SU-DHL-6 (cell line): Measurements from ENCODE around the gene NCAM2.
A peak's percentile ranks its signal among the peaks of the same experiment; 100 is the strongest.

ENCODE experiments used
- H2AFZ ChIP-seq: fragments of 200-600 bp; sonication (generic); 2 replicates; pipeline ENCODE4 v1.6.1; 2014; ENCODE audit warnings: low read depth, mild to moderate bottlenecking, moderate library complexity, mixed read lengths, antibody characterized with exemption, low read length; ENCODE audit not compliant: severe bottlenecking
- H3F3A ChIP-seq: fragments of 200-600 bp; shearing (Covaris generic); 2 replicates; pipeline ENCODE4 v1.6.0; 2016; ENCODE audit warnings: antibody characterized with exemption, mild to moderate bottlenecking; ENCODE audit not compliant: insufficient read depth
- H3K27ac ChIP-seq: fragments of 200-600 bp; sonication (generic); 2 replicates; pipeline ENCODE4 v1.5.1; 2016; ENCODE audit warnings: low read depth, mild to moderate bottlenecking, low read length, moderate library complexity, mixed read lengths
- H3K27me3 ChIP-seq: fragments of 200-600 bp; sonication (generic), shearing (Covaris generic); 2 replicates; pipeline ENCODE4 v1.6.0; 2014; ENCODE audit warnings: mild to moderate bottlenecking, low read length
- H3K36me3 ChIP-seq: fragments of 200-600 bp; sonication (generic); 2 replicates; pipeline ENCODE4 v1.6.1; 2014; ENCODE audit warnings: mild to moderate bottlenecking, low read length, mixed read lengths
- H3K4me2 ChIP-seq: fragments of 300-600, 200-600 bp; shearing (Covaris generic), sonication (generic); 2 replicates; pipeline ENCODE4 v1.6.0; 2014; ENCODE audit warnings: low read length, low read depth, mild to moderate bottlenecking; ENCODE audit not compliant: poor library complexity, severe bottlenecking
- H3K4me3 ChIP-seq: fragments of 200-600 bp; sonication (generic); 2 replicates; pipeline ENCODE4 v1.5.1; 2014; ENCODE audit warnings: antibody characterized with exemption, low read length, mild to moderate bottlenecking, mixed read lengths; ENCODE audit not compliant: insufficient read depth, poor library complexity, severe bottlenecking
- H3K79me2 ChIP-seq: fragments of 200-600 bp; sonication (generic); 2 replicates; pipeline ENCODE4 v1.6.1; 2014; ENCODE audit warnings: mild to moderate bottlenecking, low read length, moderate library complexity; ENCODE audit not compliant: insufficient read depth
- H3K9ac ChIP-seq: fragments of 200-600 bp; sonication (generic); 2 replicates; pipeline ENCODE4 v1.7.0; 2014; ENCODE audit warnings: mild to moderate bottlenecking, low read length
- H3K9me2 ChIP-seq: fragments of 200-600 bp; sonication (generic); replicated peaks from 2 replicates; pipeline ENCODE4 v1.6.1; 2014; ENCODE audit warnings: low read length; ENCODE audit not compliant: insufficient read depth
- H3K9me3 ChIP-seq: fragments of 200-600 bp; sonication (generic); 2 replicates; pipeline ENCODE4 v1.6.1; 2014; ENCODE audit warnings: low read length, mixed read lengths; ENCODE audit not compliant: insufficient read depth
- H4K20me1 ChIP-seq: fragments of 200-600 bp; sonication (generic); 2 replicates; pipeline ENCODE4 v1.6.1; 2014; ENCODE audit warnings: low read depth, mild to moderate bottlenecking, antibody characterized with exemption, low read length, moderate library complexity, mixed read lengths
- CTCF ChIP-seq: fragments of 200-600 bp; sonication (generic); IDR thresholded peaks from one replicate; pipeline ENCODE4 v1.5.1; 2017; ENCODE audit warnings: antibody characterized with exemption, mild to moderate bottlenecking, low read length, moderate library complexity; ENCODE audit not compliant: insufficient read depth, poor library complexity, severe bottlenecking
- EZH2phosphoT487 ChIP-seq: fragments of 200-600 bp; sonication (generic), shearing (Covaris generic); conservative IDR thresholded peaks from 2 replicates; pipeline ENCODE4 v1.6.1; 2018; ENCODE audit warnings: mild to moderate bottlenecking, antibody characterized with exemption, low read length, moderate library complexity, mixed read lengths

Gene NCAM2

GRCh38 chr21:21458124-21458631 is 460.0 kb downstream of the NCAM2 start:
- TF ChIP-seq CTCF, result no peak
- TF ChIP-seq EZH2phosphoT487, result no peak
- Histone ChIP-seq H4K20me1 (no peaks in the 10 kb centered on the region), H3K4me2 (no peak overlapping the region), H3K27me3 (no peaks in the 10 kb centered on the region), H3K9me2 (no peaks in the 10 kb centered on the region), H3K79me2 (no peaks in the 10 kb centered on the region), H3K36me3 (peaks cover 8% of the 10 kb centered on the region; the same call in 1 of the 2 replicates), H3K9me3 (peaks cover 15% of the 10 kb centered on the region; the same call in 1 of the 2 replicates), H3K9ac (no peak overlapping the region), H3K27ac (no peak overlapping the region), H3F3A (peaks cover 9% of the 10 kb centered on the region; the same call in 1 of the 2 replicates), H2AFZ (peak overlapping the region; percentile 21), H3K4me3 (no peak overlapping the region)

- Histone ChIP-seq H3K79me2 (no peaks in the 10 kb centered on the region), H3F3A (no peaks in the 10 kb centered on the region), H2AFZ (no peak overlapping the region), H3K9ac (no peak overlapping the region), H3K4me3 (no peak overlapping the region), H3K27ac (no peak overlapping the region), H4K20me1 (no peaks in the 10 kb centered on the region), H3K27me3 (no peaks in the 10 kb centered on the region), H3K4me2 (no peak overlapping the region), H3K9me2 (no peaks in the 10 kb centered on the region), H3K9me3 (peaks cover 13% of the 10 kb centered on the region; the same call in 1 of the 2 replicates), H3K36me3 (no peaks in the 10 kb centered on the region)
- no peak for TF ChIP-seq CTCF
- TF ChIP-seq EZH2phosphoT487, result no peak
Measured at GRCh38 chr21:21460979-21461378, 462.8 kb downstream of the NCAM2 start.

DNA sequence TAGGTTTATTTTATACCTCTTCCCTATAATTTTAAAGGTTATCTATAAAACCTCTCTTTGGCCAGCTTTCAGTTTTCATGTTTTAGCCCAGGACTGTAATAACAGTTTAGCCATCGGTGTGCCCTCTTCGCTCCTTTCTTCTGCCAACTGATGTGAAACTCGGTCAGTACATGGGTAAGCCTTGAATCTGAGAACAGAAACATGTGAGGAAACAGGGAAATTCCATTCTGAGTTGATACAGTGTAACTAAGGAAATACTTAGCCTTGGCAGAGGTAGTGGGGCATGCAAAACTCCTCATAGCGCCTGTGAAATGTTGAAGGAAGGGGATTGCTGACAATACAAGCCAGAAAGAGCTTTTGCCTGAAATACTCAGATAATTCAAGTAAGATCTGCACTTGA is 465.2 kb downstream of the NCAM2 start:
- H3K36me3 ChIP-seq, result no peaks in the 10 kb centered on the region
- H3K79me2 ChIP-seq, result no peaks in the 10 kb centered on the region
- H2AFZ ChIP-seq, result no peak overlapping the region
- H3F3A ChIP-seq, result no peaks in the 10 kb centered on the region
- no peak overlapping the region for H3K27ac ChIP-seq
- H3K9ac ChIP-seq, result no peak overlapping the region
- H3K4me3 ChIP-seq, result no peak overlapping the region
- H3K9me2 ChIP-seq, result no peaks in the 10 kb centered on the region
- H3K9me3 ChIP-seq, result no peaks in the 10 kb centered on the region
- H4K20me1 ChIP-seq, result no peaks in the 10 kb centered on the region
- TF ChIP-seq EZH2phosphoT487, result no peak
- no peak for TF ChIP-seq CTCF
- no peak overlapping the region for H3K4me2 ChIP-seq
- H3K27me3 ChIP-seq, result no peaks in the 10 kb centered on the region

DNA sequence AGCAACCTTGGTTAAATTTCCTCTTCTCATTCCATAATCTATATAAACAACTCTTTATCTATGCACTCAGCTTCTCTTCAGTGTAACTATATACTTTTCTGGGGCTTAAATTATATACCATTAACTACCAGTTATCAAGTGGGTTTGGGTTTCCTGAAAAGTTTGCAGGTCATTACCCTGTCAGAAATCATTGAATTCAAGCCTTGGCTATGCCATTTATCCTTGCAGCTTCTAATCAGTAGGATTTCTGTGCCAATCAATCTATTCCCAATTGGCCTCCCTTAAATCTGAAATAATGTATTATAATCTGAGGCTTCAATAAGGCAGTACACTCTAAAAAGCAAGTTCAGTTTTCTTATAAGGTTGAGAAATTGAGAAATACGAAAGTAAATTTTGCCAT is 466.5 kb downstream of the NCAM2 start:
- Histone ChIP-seq H3K4me3 (no peak overlapping the region), H3K79me2 (no peaks in the 10 kb centered on the region), H3K9me3 (no peaks in the 10 kb centered on the region), H3F3A (no peaks in the 10 kb centered on the region), H3K27ac (no peak overlapping the region), H2AFZ (peak overlapping the region; percentile 57), H3K9me2 (no peaks in the 10 kb centered on the region), H3K9ac (no peak overlapping the region), H4K20me1 (no peaks in the 10 kb centered on the region), H3K4me2 (no peak overlapping the region), H3K36me3 (no peaks in the 10 kb centered on the region), H3K27me3 (no peaks in the 10 kb centered on the region)
- TF ChIP-seq EZH2phosphoT487 (no peak), CTCF (no peak)
